ENCODE data around the gene PLIN1. TPM values are rescaled to one million over a fixed set of nuclear protein-coding genes. Genes with fewer than 3 reads are reported as not detected.

Gene PLIN1
- total RNA-seq, 1 experiment from 2014 or later, result 0.35 TPM

DNA sequence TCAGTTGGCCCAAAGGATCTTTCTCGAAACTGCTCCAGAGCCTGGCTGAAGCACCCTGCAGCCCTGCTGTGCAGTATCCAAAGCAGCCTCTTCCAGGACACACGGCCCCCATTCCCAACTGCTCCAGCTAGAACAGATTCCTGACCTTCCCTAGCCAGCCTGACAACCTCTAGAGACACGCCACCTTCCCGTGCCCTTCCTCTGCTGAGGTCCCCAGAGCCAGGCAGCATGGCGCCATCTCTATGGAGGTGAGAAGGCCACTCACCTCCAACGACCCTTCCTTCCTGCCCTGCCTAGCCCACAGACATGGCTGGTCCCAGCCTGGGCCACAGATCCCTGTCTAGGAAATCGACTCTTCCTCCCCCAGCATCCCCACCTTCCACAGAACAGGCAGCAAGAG, 27.0 kb downstream of the PLIN1 start:
- peaks cover 36% of the 10 kb centered on the region for H3K27me3 Mint-ChIP-seq (ENCODE audit: unreplicated experiment)
- CTCF ChIA-PET, result no interaction called here
- peaks cover 15% of the 10 kb centered on the region for H3K36me3 Mint-ChIP-seq (ENCODE audit: insufficient read depth, unreplicated experiment)
- peaks cover 11% of the 10 kb centered on the region for H3K4me1 Mint-ChIP-seq (ENCODE audit: low read depth, unreplicated experiment)
- H3K9me3 Mint-ChIP-seq (ENCODE audit: low read depth, unreplicated experiment), result no peaks in the 10 kb centered on the region
- intact Hi-C loops (cut with micrococcal nuclease; ENCODE audit: unreplicated experiment), result no loop called here
- TF ChIP-seq, protein P1, sequence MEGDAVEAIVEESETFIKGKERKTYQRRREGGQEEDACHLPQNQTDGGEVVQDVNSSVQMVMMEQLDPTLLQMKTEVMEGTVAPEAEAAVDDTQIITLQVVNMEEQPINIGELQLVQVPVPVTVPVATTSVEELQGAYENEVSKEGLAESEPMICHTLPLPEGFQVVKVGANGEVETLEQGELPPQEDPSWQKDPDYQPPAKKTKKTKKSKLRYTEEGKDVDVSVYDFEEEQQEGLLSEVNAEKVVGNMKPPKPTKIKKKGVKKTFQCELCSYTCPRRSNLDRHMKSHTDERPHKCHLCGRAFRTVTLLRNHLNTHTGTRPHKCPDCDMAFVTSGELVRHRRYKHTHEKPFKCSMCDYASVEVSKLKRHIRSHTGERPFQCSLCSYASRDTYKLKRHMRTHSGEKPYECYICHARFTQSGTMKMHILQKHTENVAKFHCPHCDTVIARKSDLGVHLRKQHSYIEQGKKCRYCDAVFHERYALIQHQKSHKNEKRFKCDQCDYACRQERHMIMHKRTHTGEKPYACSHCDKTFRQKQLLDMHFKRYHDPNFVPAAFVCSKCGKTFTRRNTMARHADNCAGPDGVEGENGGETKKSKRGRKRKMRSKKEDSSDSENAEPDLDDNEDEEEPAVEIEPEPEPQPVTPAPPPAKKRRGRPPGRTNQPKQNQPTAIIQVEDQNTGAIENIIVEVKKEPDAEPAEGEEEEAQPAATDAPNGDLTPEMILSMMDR (IDR thresholded peaks at IDR 0.05; ENCODE audit: unreplicated experiment), result no peak
- H3K27ac Mint-ChIP-seq (ENCODE audit: unreplicated experiment), result no peak overlapping the region
- H3K4me3 Mint-ChIP-seq (ENCODE audit: low read depth, unreplicated experiment), result no peak overlapping the region
- DNase-seq, result no peak
- no TSS peak for BruUV-seq (replicated peaks)

DNA sequence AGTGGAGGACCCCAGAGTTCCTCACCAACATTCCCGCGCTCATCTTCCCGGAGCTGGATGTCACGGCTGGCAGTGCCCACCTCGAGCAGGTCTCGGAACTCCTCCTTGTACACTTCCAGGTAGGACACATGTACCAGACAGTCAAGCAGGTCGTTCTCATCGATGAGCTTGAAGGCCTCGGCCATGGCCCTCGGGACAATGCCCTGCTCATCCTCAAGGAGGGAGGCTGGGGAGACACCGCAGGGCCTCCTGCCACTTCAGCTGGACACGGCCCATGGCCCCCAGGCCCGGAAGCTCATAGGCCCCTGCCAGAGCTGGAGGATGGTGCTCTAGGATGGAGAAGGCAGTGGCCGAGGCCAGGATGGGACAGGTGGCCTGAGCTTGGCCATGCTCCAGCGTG, 29.5 kb downstream of the PLIN1 start:
- CTCF ChIA-PET, result no interaction called here
- Mint-ChIP-seq H3K27me3 (ENCODE audit: unreplicated experiment) (peaks cover 21% of the 10 kb centered on the region), H3K9me3 (ENCODE audit: low read depth, unreplicated experiment) (no peaks in the 10 kb centered on the region), H3K4me1 (ENCODE audit: low read depth, unreplicated experiment) (peaks cover 7% of the 10 kb centered on the region), H3K27ac (ENCODE audit: unreplicated experiment) (no peak overlapping the region), H3K4me3 (ENCODE audit: low read depth, unreplicated experiment) (no peak overlapping the region), H3K36me3 (ENCODE audit: insufficient read depth, unreplicated experiment) (peaks cover 4% of the 10 kb centered on the region)
- no TSS peak for BruUV-seq (replicated peaks)
- intact Hi-C loops (cut with micrococcal nuclease; ENCODE audit: unreplicated experiment), result loop anchor here (10.0 kb wide), 1 partner anchor 95 kb away; no protein-coding TSS in a partner anchor
- no peak for DNase-seq
- TF ChIP-seq, protein P1 (IDR thresholded peaks at IDR 0.05; ENCODE audit: unreplicated experiment), result no peak

DNA sequence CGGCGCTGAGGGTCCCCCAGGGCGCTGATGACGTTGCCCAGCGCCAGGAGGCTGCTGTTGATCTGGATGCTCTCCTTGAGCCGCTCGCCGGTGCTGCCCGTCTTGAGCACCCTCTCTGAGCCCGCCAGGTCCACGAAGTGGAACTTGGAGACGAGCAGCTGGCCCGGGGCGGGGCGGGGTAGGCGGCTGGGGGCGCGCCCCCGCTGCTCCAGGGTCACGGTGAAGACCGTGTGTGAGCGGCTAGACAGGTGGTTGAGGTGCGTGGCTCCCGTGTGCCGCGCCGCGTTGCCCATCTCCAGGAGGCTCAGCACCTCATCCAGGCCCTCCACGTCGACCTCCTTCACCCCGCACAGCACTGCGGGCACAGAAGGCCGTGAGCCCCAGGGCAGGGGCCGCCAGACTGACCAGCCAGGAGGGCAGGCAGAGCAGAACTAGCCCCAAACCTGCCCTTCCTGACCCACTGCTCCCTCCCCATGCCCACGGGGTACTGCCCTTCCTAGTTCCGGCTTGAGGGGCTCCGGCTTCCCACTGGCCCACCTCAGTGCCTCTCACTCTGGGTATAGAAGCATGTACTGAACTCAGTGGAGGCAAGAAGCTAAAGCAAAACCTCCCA, 30.0 kb downstream of the PLIN1 start:
- H3K27ac Mint-ChIP-seq (ENCODE audit: unreplicated experiment), result no peak overlapping the region
- DNase-seq, result no peak
- H3K36me3 Mint-ChIP-seq (ENCODE audit: insufficient read depth, unreplicated experiment), result no peaks in the 10 kb centered on the region
- intact Hi-C loops (cut with micrococcal nuclease; ENCODE audit: unreplicated experiment), result loop anchor here (10.0 kb wide), 1 partner anchor 96 kb away; no protein-coding TSS in a partner anchor
- H3K4me1 Mint-ChIP-seq (ENCODE audit: low read depth, unreplicated experiment), result peaks cover under 1% of the 10 kb centered on the region
- CTCF ChIA-PET, result no interaction called here
- TF ChIP-seq, protein P1 (IDR thresholded peaks at IDR 0.05; ENCODE audit: unreplicated experiment), result no peak
- peaks cover 15% of the 10 kb centered on the region for H3K27me3 Mint-ChIP-seq (ENCODE audit: unreplicated experiment)
- H3K4me3 Mint-ChIP-seq (ENCODE audit: low read depth, unreplicated experiment), result no peak overlapping the region
- BruUV-seq (replicated peaks), result no TSS peak
- H3K9me3 Mint-ChIP-seq (ENCODE audit: low read depth, unreplicated experiment), result no peaks in the 10 kb centered on the region

DNA sequence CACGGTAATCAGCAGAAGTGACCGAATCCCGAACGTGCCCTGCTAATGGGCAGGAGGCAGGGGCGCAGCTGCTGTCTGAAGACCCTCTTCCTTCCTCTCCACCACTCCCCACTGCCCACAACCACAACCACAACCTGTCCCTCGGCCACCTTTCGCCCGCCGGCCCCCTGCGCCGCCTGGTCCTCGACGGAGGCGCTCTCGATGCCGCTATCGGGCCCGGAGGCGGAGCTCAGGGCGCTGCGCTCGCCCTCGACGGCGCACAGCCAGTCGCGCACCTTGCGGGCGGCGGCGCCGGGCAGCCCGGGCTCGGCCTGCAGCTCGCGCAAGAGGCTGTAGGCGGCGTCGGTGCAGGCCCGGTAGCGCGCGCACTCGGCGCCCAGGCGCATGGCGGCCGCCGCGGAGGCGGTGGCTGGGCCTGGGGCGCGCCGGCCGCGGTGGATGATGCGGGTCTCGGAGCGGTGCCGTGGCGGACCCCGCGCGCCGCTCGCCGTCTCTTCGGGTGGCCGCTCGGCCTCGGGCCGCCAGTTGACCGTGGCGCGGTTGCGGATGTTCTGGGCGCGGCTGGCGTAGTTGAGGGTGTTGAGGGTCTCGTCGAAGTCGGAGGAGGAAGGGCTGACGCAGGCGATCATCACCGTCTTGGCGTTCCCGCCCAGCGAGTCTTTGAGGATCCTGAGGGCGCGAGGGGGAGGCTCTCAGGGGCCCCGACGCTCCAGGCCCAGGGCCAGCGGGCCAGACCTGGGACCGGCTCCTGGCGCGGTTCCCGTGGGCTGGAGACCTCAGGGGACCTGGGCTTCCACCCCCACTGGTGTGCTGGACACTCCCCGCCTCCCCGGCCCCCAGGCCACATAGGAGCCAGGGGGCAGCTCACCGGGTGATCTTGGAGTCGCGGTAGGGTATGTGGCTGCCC, 30.8 kb downstream of the PLIN1 start:
- DNase-seq, result no peak
- H3K36me3 Mint-ChIP-seq (ENCODE audit: insufficient read depth, unreplicated experiment), result no peaks in the 10 kb centered on the region
- intact Hi-C loops (cut with micrococcal nuclease; ENCODE audit: unreplicated experiment), result loop anchor here (10.0 kb wide), 1 partner anchor 96 kb away; no protein-coding TSS in a partner anchor
- no peaks in the 10 kb centered on the region for H3K4me1 Mint-ChIP-seq (ENCODE audit: low read depth, unreplicated experiment)
- H3K4me3 Mint-ChIP-seq (ENCODE audit: low read depth, unreplicated experiment), result no peak overlapping the region
- BruUV-seq (replicated peaks), result no TSS peak
- TF ChIP-seq, protein P1 (IDR thresholded peaks at IDR 0.05; ENCODE audit: unreplicated experiment), result no peak
- CTCF ChIA-PET, result interaction anchor here (1.1 kb wide), 1 partner anchor 23 kb away, joined by 4 read pairs; no protein-coding TSS in a partner anchor
- no peak overlapping the region for H3K27ac Mint-ChIP-seq (ENCODE audit: unreplicated experiment)
- H3K27me3 Mint-ChIP-seq (ENCODE audit: unreplicated experiment), result peaks cover 7% of the 10 kb centered on the region
- no peaks in the 10 kb centered on the region for H3K9me3 Mint-ChIP-seq (ENCODE audit: low read depth, unreplicated experiment)

Measured in Calu3 (cell line).